ENCODE data around the gene DMWD.

DMWD gene

GRCh38 chr19:45770192-45771101 is 22.2 kb downstream of the DMWD start:
- peak overlapping the region; percentile 81 for H3K27ac ChIP-seq
- peak; percentile 95 for TF ChIP-seq CTCF (conservative IDR thresholded peaks at IDR 0.05)

- peak overlapping the region; percentile 81 for H3K27ac ChIP-seq
- no peak for TF ChIP-seq CTCF (conservative IDR thresholded peaks at IDR 0.05)
Measured at GRCh38 chr19:45769821-45770191, 22.8 kb downstream of the DMWD start.

- TF ChIP-seq CTCF (conservative IDR thresholded peaks at IDR 0.05), result no peak
- H3K27ac ChIP-seq, result peak within 1 kb of the TSS; percentile 81
Measured at GRCh38 chr19:45768984-45769782, 23.5 kb downstream of the DMWD start, which contains the start of gene SIX5. Gene SIX5, minus strand, starts transcription at chr19:45769252. Its CDS starts 408 bp downstream, at chr19:45768844.

GRCh38 chr19:45768655-45768983 is 24.0 kb downstream of the DMWD start:
- peak overlapping the region; percentile 81 for H3K27ac ChIP-seq
- TF ChIP-seq CTCF (conservative IDR thresholded peaks at IDR 0.05), result no peak

GRCh38 chr19:45767881-45768654 is 24.6 kb downstream of the DMWD start:
- no peak for TF ChIP-seq CTCF (conservative IDR thresholded peaks at IDR 0.05)
- peak overlapping the region; percentile 81 for H3K27ac ChIP-seq

- no peak for TF ChIP-seq CTCF (conservative IDR thresholded peaks at IDR 0.05)
Measured at GRCh38 chr19:45767410-45767880, 25.2 kb downstream of the DMWD start.

More at GRCh38 chr19:45767410-45767880, 25.2 kb downstream of the DMWD start:
- peak overlapping the region; percentile 81 for H3K27ac ChIP-seq

Measured in VCaP (cell line).